DMS 273 (cell line): ENCODE results near the gene MCMBP.
A peak's percentile ranks its signal among the peaks of the same experiment; 100 is the strongest.
"Not testable (repeated sequence)": the region's sequence is repeated elsewhere in the genome, so short reads cannot be mapped to it uniquely, and the experiment has no call there.

Experiments
- DNase-seq: peaks from one replicate; lab custom pipeline; 2025; ENCODE audit not compliant: unreplicated experiment; lab: John Stamatoyannopoulos, UW

MCMBP gene

GRCh38 chr10:119883901-119884611 lies 11.4 kb upstream of the MCMBP start:
- not testable (repeated sequence) for DNase-seq

- no peak for DNase-seq
Measured at GRCh38 chr10:119878524-119878923, 5.9 kb upstream of the MCMBP start.

- DNase-seq, result peak; percentile 91
Measured at GRCh38 chr10:119872860-119873681, 428 bp upstream of the MCMBP start.

GRCh38 chr10:119871881-119872609 lies 598 bp downstream of the MCMBP start:
- DNase-seq, result peak; percentile 63

- DNase-seq, result not testable (repeated sequence)
Measured at GRCh38 chr10:119869398-119869797, 3.2 kb downstream of the MCMBP start.

- no peak for DNase-seq
Measured at GRCh38 chr10:119867317-119867716, 5.3 kb downstream of the MCMBP start.

GRCh38 chr10:119865699-119866240 lies 6.9 kb downstream of the MCMBP start:
- no peak for DNase-seq

GRCh38 chr10:119863951-119864565 lies 8.6 kb downstream of the MCMBP start:
- DNase-seq, result no peak

- DNase-seq, result no peak
Measured at GRCh38 chr10:119862524-119862923, 10.1 kb downstream of the MCMBP start.

GRCh38 chr10:119860866-119861607 lies 11.6 kb downstream of the MCMBP start:
- DNase-seq, result no peak

- peak; percentile 50 for DNase-seq
Measured at GRCh38 chr10:119859420-119860258, 13.0 kb downstream of the MCMBP start.

- DNase-seq, result no peak
Measured at GRCh38 chr10:119858063-119858462, 14.6 kb downstream of the MCMBP start.

- no peak for DNase-seq
Measured at GRCh38 chr10:119853574-119853973, 19.1 kb downstream of the MCMBP start.

- no peak for DNase-seq
Measured at GRCh38 chr10:119852822-119853221, 19.8 kb downstream of the MCMBP start.

- DNase-seq, result no peak
Measured at GRCh38 chr10:119852277-119852676, 20.4 kb downstream of the MCMBP start.

GRCh38 chr10:119849944-119850343 lies 22.7 kb downstream of the MCMBP start:
- DNase-seq, result no peak

- DNase-seq, result no peak
Measured at GRCh38 chr10:119849031-119849789, 23.4 kb downstream of the MCMBP start.

GRCh38 chr10:119845656-119846055 lies 27.0 kb downstream of the MCMBP start:
- DNase-seq, result no peak

- no peak for DNase-seq
Measured at GRCh38 chr10:119834188-119834587, 38.5 kb downstream of the MCMBP start.
